Trophoblast cell (in vitro differentiated cells and primary cell): ENCODE results near the gene ATF7.
A peak's percentile ranks its signal among the peaks of the same experiment; 100 is the strongest.
"Not testable (repeated sequence)": the region's sequence is repeated elsewhere in the genome, so short reads cannot be mapped to it uniquely, and the experiment has no call there.

ENCODE experiments used
- DNase-seq, 2 donors: peaks; one replicate each; pipeline ENCODE4 v3.0.0-alpha.2; 2016
- H2AFZ ChIP-seq: 2 replicates; pipeline ENCODE4 v1.6.1; 2013; ENCODE audit warnings: low read length, moderate library complexity, mild to moderate bottlenecking; ENCODE audit not compliant: insufficient read depth, poor library complexity
- H2AK5ac ChIP-seq: 2 replicates; pipeline ENCODE4 v1.6.1; 2013; ENCODE audit warnings: mild to moderate bottlenecking, low read length
- H2BK120ac ChIP-seq: 2 replicates; pipeline ENCODE4 v1.6.1; 2013; ENCODE audit warnings: low read length, mild to moderate bottlenecking, moderate library complexity; ENCODE audit not compliant: insufficient read depth, poor library complexity
- H2BK12ac ChIP-seq: 2 replicates; pipeline ENCODE4 v1.6.1; 2013; ENCODE audit warnings: mild to moderate bottlenecking, low read length, moderate library complexity
- H2BK5ac ChIP-seq: 2 replicates; pipeline ENCODE4 v1.6.1; 2013; ENCODE audit warnings: low read length, low read depth, moderate library complexity, mild to moderate bottlenecking; ENCODE audit not compliant: poor library complexity
- H3K14ac ChIP-seq: 2 replicates; pipeline ENCODE4 v1.6.1; 2013; ENCODE audit warnings: mild to moderate bottlenecking, low read length
- H3K18ac ChIP-seq: 2 replicates; pipeline ENCODE4 v1.6.1; 2013; ENCODE audit warnings: mild to moderate bottlenecking, low read length
- H3K23ac ChIP-seq: 2 replicates; pipeline ENCODE4 v1.6.1; 2013; ENCODE audit warnings: low read length
- H3K27ac ChIP-seq: 2 replicates; pipeline ENCODE4 v1.5.1; 2013; ENCODE audit warnings: low read depth, mild to moderate bottlenecking, inconsistent platforms, low read length, moderate library complexity
- H3K27me3 ChIP-seq: 2 replicates; pipeline ENCODE4 v1.6.1; 2013; ENCODE audit warnings: inconsistent platforms, mild to moderate bottlenecking, low read length, moderate library complexity; ENCODE audit not compliant: insufficient read depth
- H3K36me3 ChIP-seq, 2 experiments: 1 replicate in 1 of 2; 2 replicates in 1 of 2; pipeline ENCODE4 v1.6.1; 2013; ENCODE audit warnings: low read length in 2 of 2, mild to moderate bottlenecking in 2 of 2, moderate library complexity in 1 of 2; ENCODE audit not compliant: insufficient read depth in 2 of 2, control insufficient read depth in 1 of 2
- H3K4ac ChIP-seq: 2 replicates; pipeline ENCODE4 v1.6.1; 2013; ENCODE audit warnings: low read depth, mild to moderate bottlenecking, low read length, moderate library complexity
- H3K4me1 ChIP-seq, 2 experiments: 1 replicate in 1 of 2; 2 replicates in 1 of 2; pipeline ENCODE4 v1.6.1; 2013; ENCODE audit warnings: low read length in 2 of 2, mild to moderate bottlenecking in 2 of 2, moderate library complexity in 1 of 2; ENCODE audit not compliant: insufficient read depth in 2 of 2, control insufficient read depth in 1 of 2
- H3K4me2 ChIP-seq: 2 replicates; pipeline ENCODE4 v1.6.1; 2013; ENCODE audit warnings: inconsistent platforms, mild to moderate bottlenecking, low read length, moderate library complexity
- H3K4me3 ChIP-seq: 2 replicates; pipeline ENCODE4 v1.5.1; 2013; ENCODE audit warnings: mild to moderate bottlenecking, low read depth, low read length, inconsistent platforms
- H3K79me1 ChIP-seq: one replicate; pipeline ENCODE4 v1.6.1; 2013; ENCODE audit warnings: low read length
- H3K79me2 ChIP-seq: 2 replicates; pipeline ENCODE4 v1.6.1; 2013; ENCODE audit warnings: low read length, mild to moderate bottlenecking; ENCODE audit not compliant: control insufficient read depth, insufficient read depth, poor library complexity
- H3K9ac ChIP-seq: 2 replicates; pipeline ENCODE4 v1.6.1; 2013; ENCODE audit warnings: mild to moderate bottlenecking, low read length
- H3K9me3 ChIP-seq: 2 replicates; pipeline ENCODE4 v1.6.1; 2013; ENCODE audit warnings: low read depth, mild to moderate bottlenecking, control low read depth, inconsistent platforms, low read length; ENCODE audit not compliant: insufficient read depth
- H4K12ac ChIP-seq: 2 replicates; pipeline ENCODE4 v1.6.1; 2013; ENCODE audit warnings: low read depth, mild to moderate bottlenecking, low read length, moderate library complexity
- H4K8ac ChIP-seq: 2 replicates; pipeline ENCODE4 v1.6.1; 2013; ENCODE audit warnings: low read depth, mild to moderate bottlenecking, low read length, moderate library complexity
- H4K91ac ChIP-seq: one replicate; pipeline ENCODE4 v1.6.1; 2013; ENCODE audit warnings: low read depth, mild to moderate bottlenecking, low read length, moderate library complexity
- WGBS: extraction: QIAGEN DNeasy Blood & Tissue Kit; methylation state at CpG from one replicate; pipeline ENCODE4 v1.1.7; 2013; ENCODE audit warnings: missing lambda C conversion rate; ENCODE audit not compliant: insufficient read length, insufficient coverage; ENCODE audit errors: extremely low coverage; 5-methylcytosine and 5-hydroxymethylcytosine counted together

ATF7 gene

DNA sequence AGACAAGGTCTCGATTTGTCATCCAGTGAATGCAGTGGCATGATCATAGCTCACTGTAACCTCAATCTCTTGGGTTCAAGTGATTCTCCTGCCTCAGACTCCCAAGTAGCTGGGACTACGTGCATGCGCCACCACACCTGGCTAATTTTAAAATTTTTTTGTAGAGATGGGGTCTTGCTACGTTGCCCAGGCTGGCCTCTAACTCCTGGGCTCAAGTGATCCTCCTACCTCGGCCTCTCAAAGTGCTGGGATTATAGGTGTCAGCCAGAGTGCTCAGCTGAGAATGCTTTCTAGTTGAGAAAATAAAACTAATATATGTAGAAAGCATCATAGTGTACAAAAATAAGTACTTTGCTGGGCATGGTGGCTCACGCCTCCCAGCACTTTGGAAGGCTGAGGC lies 77.8 kb downstream of the ATF7 start:
- H3K23ac ChIP-seq, H3K14ac ChIP-seq, H2BK5ac ChIP-seq, H3K18ac ChIP-seq, H4K91ac ChIP-seq, H3K4me3 ChIP-seq, H2AK5ac ChIP-seq, H3K4me1 ChIP-seq, H4K12ac ChIP-seq, H3K4me2 ChIP-seq, H3K36me3 ChIP-seq, H2AFZ ChIP-seq, H2BK120ac ChIP-seq, H3K9ac ChIP-seq, DNase-seq, H3K27ac ChIP-seq, H3K4ac ChIP-seq, H2BK12ac ChIP-seq, H3K27me3 ChIP-seq, H3K79me2 ChIP-seq, H3K9me3 ChIP-seq, H3K79me1 ChIP-seq, H4K8ac ChIP-seq: not testable (repeated sequence)
- no CpG with 5 or more reads among the region's 6 CpGs for WGBS

- H3K4me1 ChIP-seq, result no peaks in the 10 kb centered on the region
- no peak overlapping the region for H3K4me2 ChIP-seq
- no peak overlapping the region for H3K14ac ChIP-seq
- no peak overlapping the region for H3K23ac ChIP-seq
- no peak overlapping the region for H2BK12ac ChIP-seq
- peaks cover 8 to 9% of the 10 kb centered on the region in 2 experiments for H3K36me3 ChIP-seq
- no peak overlapping the region for H2BK5ac ChIP-seq
- H2AFZ ChIP-seq, result no peak overlapping the region
- peak in 1 of 2 donors; percentile 56 for DNase-seq
- no peaks in the 10 kb centered on the region for H3K79me2 ChIP-seq
- H2BK120ac ChIP-seq, result no peak overlapping the region
- H4K8ac ChIP-seq, result no peak overlapping the region
- H3K79me1 ChIP-seq, result no peaks in the 10 kb centered on the region
- no peak overlapping the region for H2AK5ac ChIP-seq
- H3K27ac ChIP-seq, result no peak overlapping the region
- H3K4ac ChIP-seq, result no peak overlapping the region
- no peaks in the 10 kb centered on the region for H3K9me3 ChIP-seq
- no peak overlapping the region for H3K9ac ChIP-seq
- H3K4me3 ChIP-seq, result no peak overlapping the region
- no CpG with 5 or more reads among the region's 5 CpGs for WGBS
- no peaks in the 10 kb centered on the region for H3K27me3 ChIP-seq
- no peak overlapping the region for H4K91ac ChIP-seq
- H3K18ac ChIP-seq, result no peak overlapping the region
- no peak overlapping the region for H4K12ac ChIP-seq
Measured at GRCh38 chr12:53543539-53543938, 82.6 kb downstream of the ATF7 start.

- Histone ChIP-seq H4K12ac (no peak overlapping the region), H4K8ac (no peak overlapping the region), H2BK12ac (no peak overlapping the region), H2AK5ac (no peak overlapping the region), H3K14ac (no peak overlapping the region), H2BK5ac (no peak overlapping the region), H3K4me1 (peaks cover 0 to 3% of the 10 kb centered on the region in 2 experiments), H2BK120ac (no peak overlapping the region), H4K91ac (no peak overlapping the region), H3K4me3 (no peak overlapping the region), H3K36me3 (peaks cover 8 to 15% of the 10 kb centered on the region in 2 experiments), H3K23ac (no peak overlapping the region), H3K4ac (no peak overlapping the region), H3K18ac (no peak overlapping the region), H3K79me2 (no peaks in the 10 kb centered on the region), H3K27me3 (no peaks in the 10 kb centered on the region), H3K4me2 (no peak overlapping the region), H2AFZ (no peak overlapping the region), H3K79me1 (no peaks in the 10 kb centered on the region), H3K9me3 (no peaks in the 10 kb centered on the region), H3K27ac (no peak overlapping the region), H3K9ac (no peak overlapping the region)
- WGBS, result no CpG with 5 or more reads among the region's 3 CpGs
- no peak for DNase-seq
Measured at GRCh38 chr12:53539526-53539925, 86.7 kb downstream of the ATF7 start.

GRCh38 chr12:53538209-53538689 lies 87.9 kb downstream of the ATF7 start:
- Histone ChIP-seq H3K4me2 (no peak overlapping the region), H4K12ac (no peak overlapping the region), H2AK5ac (no peak overlapping the region), H3K27me3 (no peaks in the 10 kb centered on the region), H2BK12ac (no peak overlapping the region), H2BK5ac (no peak overlapping the region), H4K8ac (no peak overlapping the region), H3K4ac (no peak overlapping the region), H3K9ac (no peak overlapping the region), H3K23ac (no peak overlapping the region), H3K9me3 (no peaks in the 10 kb centered on the region), H3K4me1 (peaks cover 0 to 3% of the 10 kb centered on the region in 2 experiments), H3K79me1 (no peaks in the 10 kb centered on the region), H3K4me3 (no peak overlapping the region), H3K36me3 (peaks cover 8 to 18% of the 10 kb centered on the region in 2 experiments), H3K27ac (no peak overlapping the region), H3K14ac (no peak overlapping the region), H3K79me2 (no peaks in the 10 kb centered on the region), H2BK120ac (no peak overlapping the region), H2AFZ (no peak overlapping the region), H4K91ac (no peak overlapping the region), H3K18ac (no peak overlapping the region)
- no CpG with 5 or more reads among the region's 1 CpG for WGBS
- DNase-seq, result peak; percentile 17 to 59
